Panc1 (cell line): Measurements from ENCODE around the gene ACOT8. TPM values are rescaled to one million over a fixed set of nuclear protein-coding genes. Genes with fewer than 3 reads are reported as not detected.
A peak's percentile ranks its signal among the peaks of the same experiment; 100 is the strongest.

ENCODE experiments used
- ATAC-seq: fragments of 200-7000 bp; cut with Tn5 transposase; 2 replicates; pipeline ENCODE4 v1.9.1; 2020; ENCODE audit warnings: mild to moderate bottlenecking, moderate library complexity
- BruUV-seq: library from RNA; stranded (reverse); fragments of 400-500 nt; replicated peaks from 2 replicates; lab custom pipeline; 2021; lab: Mats Ljungman, UMichigan
- CTCF ChIA-PET: fragments of 300-600 bp; sonication (Branson Sonifier 250); formaldehyde crosslinking; loops from one replicate; lab custom pipeline; 2022; ENCODE audit warnings: antibody characterized with exemption; lab: Charles Lee
- POLR2A ChIA-PET: fragments of 300-600 bp; sonication (Branson Sonifier 250); formaldehyde crosslinking; loops from one replicate; lab custom pipeline; 2022; ENCODE audit warnings: antibody characterized with exemption; lab: Charles Lee
- DNase-seq: peaks from one replicate; pipeline ENCODE4 v3.0.0-alpha.2; 2010; ENCODE audit warnings: low read depth, low spot score
- H3K27ac ChIP-seq: 2 replicates; pipeline ENCODE4 v1.5.1; 2011; ENCODE audit warnings: mild to moderate bottlenecking, low read length, inconsistent platforms
- H3K27me3 ChIP-seq: fragments of 200-500 bp; sonication (Bioruptor generic); 2 replicates; pipeline ENCODE4 v1.6.0; 2014; ENCODE audit warnings: low read length, inconsistent platforms; ENCODE audit not compliant: control insufficient read depth, insufficient read depth
- H3K36me3 ChIP-seq: fragments of 200-500 bp; sonication (Bioruptor generic); 2 replicates; pipeline ENCODE4 v1.5.1; 2014; ENCODE audit warnings: inconsistent platforms, mild to moderate bottlenecking, low read length, moderate library complexity; ENCODE audit not compliant: control insufficient read depth, insufficient read depth
- H3K4me1 ChIP-seq: 2 replicates; pipeline ENCODE4 v1.5.1; 2011; ENCODE audit warnings: inconsistent platforms, mild to moderate bottlenecking, low read length, moderate library complexity; ENCODE audit not compliant: control insufficient read depth, insufficient read depth
- H3K4me3 ChIP-seq, 2 experiments: 2 replicates each; pipeline ENCODE4 v1.5.1; 2011 to 2012; ENCODE audit warnings: low read depth in 2 of 2, low read length in 2 of 2, mild to moderate bottlenecking in 2 of 2, inconsistent platforms in 1 of 2, moderate library complexity in 1 of 2
- H3K9me3 ChIP-seq: fragments of 200-500 bp; sonication (Bioruptor generic); 2 replicates; pipeline ENCODE4 v1.5.1; 2014; ENCODE audit warnings: low read depth, mild to moderate bottlenecking, inconsistent platforms, low read length, moderate library complexity; ENCODE audit not compliant: control insufficient read depth, insufficient read depth
- POLR2AphosphoS5 ChIP-seq: IDR thresholded peaks from 2 replicates; pipeline ENCODE4 v1.6.1; 2012; ENCODE audit warnings: mild to moderate bottlenecking, low read depth, low read length, moderate library complexity
- SIN3A ChIP-seq: IDR thresholded peaks from 2 replicates; pipeline ENCODE4 v1.6.1; 2012; ENCODE audit warnings: low read depth, mild to moderate bottlenecking, low read length, moderate library complexity, borderline replicate concordance; ENCODE audit not compliant: insufficient read depth
- TCF7L2 ChIP-seq: IDR thresholded peaks from 2 replicates; pipeline ENCODE4 v1.6.1; 2011; ENCODE audit warnings: mild to moderate bottlenecking, low read depth, low read length, inconsistent platforms
- in situ Hi-C: cut with HindIII; loops from 2 replicates; pipeline ENCODE4 v1.10.0; 2016; ENCODE audit warnings: low sequenced_read_pairs, low pct_unique_long_range_greater_than_20kb
- intact Hi-C: fragments of 100-400 bp; cut with micrococcal nuclease; formaldehyde crosslinking; loops from one replicate; pipeline ENCODE4 v1.10.0; 2022; ENCODE audit not compliant: unreplicated experiment
- total RNA-seq: library from RNA; stranded (reverse); gene quantifications from one replicate; pipeline ENCODE4 v1.2.1, GENCODE V29; 2021; ENCODE audit not compliant: unreplicated experiment
- TF ChIP-seq, protein P1 (sequence below), 2 experiments: IDR thresholded peaks; 2 replicates each; pipeline ENCODE4 v1.6.1; 2011 to 2012; ENCODE audit warnings: low read depth in 2 of 2, control low read depth in 1 of 2, low read length in 1 of 2, mild to moderate bottlenecking in 1 of 2, moderate library complexity in 1 of 2; ENCODE audit not compliant: insufficient read depth in 1 of 2
- TF ChIP-seq, protein P2 (sequence below): fragments of 450-650 bp; IDR thresholded peaks from 2 replicates; pipeline ENCODE4 v1.5.1; 2017; ENCODE audit warnings: mild to moderate bottlenecking

The ACOT8 gene
- total RNA-seq, 1 experiment from 2014 or later = 21.1 TPM

DNA sequence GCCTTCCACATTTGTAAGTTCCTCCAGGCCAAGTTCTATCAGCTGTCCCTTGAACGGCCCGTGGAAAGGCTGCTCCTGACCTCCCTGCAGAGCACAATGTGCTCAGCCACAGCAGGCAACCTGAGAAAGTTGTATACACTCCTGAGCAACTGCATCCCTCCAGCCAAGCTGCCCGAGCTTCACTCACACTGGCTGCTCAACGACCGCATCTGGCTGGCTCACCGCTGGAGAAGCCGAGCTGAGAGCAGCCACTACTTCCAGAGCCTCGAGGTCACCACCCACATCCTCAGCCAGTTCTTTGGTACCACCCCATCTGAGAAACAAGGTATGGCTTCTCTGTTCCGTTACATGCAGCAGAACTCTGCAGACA is 25.9 kb upstream of the ACOT8 start:
- no peak overlapping the region for H3K4me3 ChIP-seq
- in situ Hi-C loops = no loop called here
- no peaks in the 10 kb centered on the region for H3K27me3 ChIP-seq
- ATAC-seq (no peak), DNase-seq (no peak)
- intact Hi-C loops = no loop called here
- BruUV-seq = no TSS peak
- H3K36me3 ChIP-seq = 0 out of 2 replicates have a peak, but pooled peaks cover 2% of the 10 kb centered on the region
- TF ChIP-seq, protein P1, sequence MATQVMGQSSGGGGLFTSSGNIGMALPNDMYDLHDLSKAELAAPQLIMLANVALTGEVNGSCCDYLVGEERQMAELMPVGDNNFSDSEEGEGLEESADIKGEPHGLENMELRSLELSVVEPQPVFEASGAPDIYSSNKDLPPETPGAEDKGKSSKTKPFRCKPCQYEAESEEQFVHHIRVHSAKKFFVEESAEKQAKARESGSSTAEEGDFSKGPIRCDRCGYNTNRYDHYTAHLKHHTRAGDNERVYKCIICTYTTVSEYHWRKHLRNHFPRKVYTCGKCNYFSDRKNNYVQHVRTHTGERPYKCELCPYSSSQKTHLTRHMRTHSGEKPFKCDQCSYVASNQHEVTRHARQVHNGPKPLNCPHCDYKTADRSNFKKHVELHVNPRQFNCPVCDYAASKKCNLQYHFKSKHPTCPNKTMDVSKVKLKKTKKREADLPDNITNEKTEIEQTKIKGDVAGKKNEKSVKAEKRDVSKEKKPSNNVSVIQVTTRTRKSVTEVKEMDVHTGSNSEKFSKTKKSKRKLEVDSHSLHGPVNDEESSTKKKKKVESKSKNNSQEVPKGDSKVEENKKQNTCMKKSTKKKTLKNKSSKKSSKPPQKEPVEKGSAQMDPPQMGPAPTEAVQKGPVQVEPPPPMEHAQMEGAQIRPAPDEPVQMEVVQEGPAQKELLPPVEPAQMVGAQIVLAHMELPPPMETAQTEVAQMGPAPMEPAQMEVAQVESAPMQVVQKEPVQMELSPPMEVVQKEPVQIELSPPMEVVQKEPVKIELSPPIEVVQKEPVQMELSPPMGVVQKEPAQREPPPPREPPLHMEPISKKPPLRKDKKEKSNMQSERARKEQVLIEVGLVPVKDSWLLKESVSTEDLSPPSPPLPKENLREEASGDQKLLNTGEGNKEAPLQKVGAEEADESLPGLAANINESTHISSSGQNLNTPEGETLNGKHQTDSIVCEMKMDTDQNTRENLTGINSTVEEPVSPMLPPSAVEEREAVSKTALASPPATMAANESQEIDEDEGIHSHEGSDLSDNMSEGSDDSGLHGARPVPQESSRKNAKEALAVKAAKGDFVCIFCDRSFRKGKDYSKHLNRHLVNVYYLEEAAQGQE (IDR thresholded peaks at IDR 0.05; ENCODE audit: insufficient read depth in 1 of 2, low read depth in 2 of 2, low read length in 1 of 2) = no peak
- no peak for TF ChIP-seq SIN3A
- TF ChIP-seq, protein P2, sequence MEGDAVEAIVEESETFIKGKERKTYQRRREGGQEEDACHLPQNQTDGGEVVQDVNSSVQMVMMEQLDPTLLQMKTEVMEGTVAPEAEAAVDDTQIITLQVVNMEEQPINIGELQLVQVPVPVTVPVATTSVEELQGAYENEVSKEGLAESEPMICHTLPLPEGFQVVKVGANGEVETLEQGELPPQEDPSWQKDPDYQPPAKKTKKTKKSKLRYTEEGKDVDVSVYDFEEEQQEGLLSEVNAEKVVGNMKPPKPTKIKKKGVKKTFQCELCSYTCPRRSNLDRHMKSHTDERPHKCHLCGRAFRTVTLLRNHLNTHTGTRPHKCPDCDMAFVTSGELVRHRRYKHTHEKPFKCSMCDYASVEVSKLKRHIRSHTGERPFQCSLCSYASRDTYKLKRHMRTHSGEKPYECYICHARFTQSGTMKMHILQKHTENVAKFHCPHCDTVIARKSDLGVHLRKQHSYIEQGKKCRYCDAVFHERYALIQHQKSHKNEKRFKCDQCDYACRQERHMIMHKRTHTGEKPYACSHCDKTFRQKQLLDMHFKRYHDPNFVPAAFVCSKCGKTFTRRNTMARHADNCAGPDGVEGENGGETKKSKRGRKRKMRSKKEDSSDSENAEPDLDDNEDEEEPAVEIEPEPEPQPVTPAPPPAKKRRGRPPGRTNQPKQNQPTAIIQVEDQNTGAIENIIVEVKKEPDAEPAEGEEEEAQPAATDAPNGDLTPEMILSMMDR = no peak
- TF ChIP-seq POLR2AphosphoS5 = no peak
- TF ChIP-seq TCF7L2 = no peak
- H3K4me1 ChIP-seq = peaks cover 4% of the 10 kb centered on the region; the same call in 1 of the 2 replicates
- POLR2A ChIA-PET = no interaction called here
- no peaks in the 10 kb centered on the region for H3K9me3 ChIP-seq
- CTCF ChIA-PET = no interaction called here
- H3K27ac ChIP-seq = no peak overlapping the region

DNA sequence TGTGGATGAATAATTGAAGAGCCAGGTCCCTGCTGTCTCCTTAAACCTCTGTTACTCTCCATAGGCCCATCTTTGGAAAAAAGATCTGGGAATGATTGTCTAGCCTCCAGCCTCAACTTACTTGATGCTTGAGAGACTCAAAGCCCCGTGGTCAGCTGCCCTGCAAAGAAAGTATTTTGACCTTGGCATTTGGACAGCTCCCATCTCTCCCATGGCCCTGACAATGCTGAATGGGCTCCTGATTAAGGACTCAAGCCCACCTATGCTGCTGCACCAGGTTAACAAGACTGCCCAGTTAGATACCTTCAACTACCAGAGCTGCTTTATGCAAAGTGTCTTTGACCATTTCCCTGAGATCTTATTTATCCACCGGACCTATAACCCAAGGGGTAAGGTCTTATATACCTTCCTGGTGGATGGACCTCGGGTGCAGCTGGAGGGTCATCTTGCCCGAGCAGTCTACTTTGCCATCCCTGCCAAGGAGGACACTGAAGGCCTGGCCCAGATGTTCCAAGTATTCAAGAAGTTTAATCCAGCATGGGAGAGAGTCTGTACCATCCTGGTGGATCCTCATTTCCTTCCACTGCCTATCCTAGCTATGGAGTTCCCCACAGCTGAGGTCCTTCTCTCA is 25.4 kb upstream of the ACOT8 start:
- Histone ChIP-seq H3K27me3 (no peaks in the 10 kb centered on the region), H3K27ac (no peak overlapping the region), H3K9me3 (no peaks in the 10 kb centered on the region), H3K4me3 (no peak overlapping the region), H3K36me3 (0 out of 2 replicates have a peak, but pooled peaks cover 2% of the 10 kb centered on the region), H3K4me1 (peaks cover 4% of the 10 kb centered on the region; the same call in 1 of the 2 replicates)
- ChIA-PET CTCF (interaction anchor here (2.2 kb wide), 1 partner anchor 8 kb away, joined by 5 read pairs; no protein-coding TSS in a partner anchor), POLR2A (no interaction called here)
- DNase-seq (no peak), ATAC-seq (no peak)
- intact Hi-C loops (no loop called here), in situ Hi-C loops (no loop called here)
- no TSS peak for BruUV-seq
- TF ChIP-seq, protein P1 (IDR thresholded peaks at IDR 0.05; ENCODE audit: insufficient read depth in 1 of 2, low read depth in 2 of 2, low read length in 1 of 2) = 0 out of 4 replicates have a peak, but pooled peaks of 1 of the 2 experiments have one; percentile 47
- TF ChIP-seq TCF7L2 (no peak), SIN3A (no peak)
